ENCODE data around the gene TMEM125.

The TMEM125 gene

GRCh38 chr1:43269627-43270375 is at the start of gene TMEM125:
TSS of gene TMEM125 (plus strand) at chr1:43269983. CDS start at chr1:43272723, 2,740 bp downstream.
- no peak for DNase-seq

DNA sequence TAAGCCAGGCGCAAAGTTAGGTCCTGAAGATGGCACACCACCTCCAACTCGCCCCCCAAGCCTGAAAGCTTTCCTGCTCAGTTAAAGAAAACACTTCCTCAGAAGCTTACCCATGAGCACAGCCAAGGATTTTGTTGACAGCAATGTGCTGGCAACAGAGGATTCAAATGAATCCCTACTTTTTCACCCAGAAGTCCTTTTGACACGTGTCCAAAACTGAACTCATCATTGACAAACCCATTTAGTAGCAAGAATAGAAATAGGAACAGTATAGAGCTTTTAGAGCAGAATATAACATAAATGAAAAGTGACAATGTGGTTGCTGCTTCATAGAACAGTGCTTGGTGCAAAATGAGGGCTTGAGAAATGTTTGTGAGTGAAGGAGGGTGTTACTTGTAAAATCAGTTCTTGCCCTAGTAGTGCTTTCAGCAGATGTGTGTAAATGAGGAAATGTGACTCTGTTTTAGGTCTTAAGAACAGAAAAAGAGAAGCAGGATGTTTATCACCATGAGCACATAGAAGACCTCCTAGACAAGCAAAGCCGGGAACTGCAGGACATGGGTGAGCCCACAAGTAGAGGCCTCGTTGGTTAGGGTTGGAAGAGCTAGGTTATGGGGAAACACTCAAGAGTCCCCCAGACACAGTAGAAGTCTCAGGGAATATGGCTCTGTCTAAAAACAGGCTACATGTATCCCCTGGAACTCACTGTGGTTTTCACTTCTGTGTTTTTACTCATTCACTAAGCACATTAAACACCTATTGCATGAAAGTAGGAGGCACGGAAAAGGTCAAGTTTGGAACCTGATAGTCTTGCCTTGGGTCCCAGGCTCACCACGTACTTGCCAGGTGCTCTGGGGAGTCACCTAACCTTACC is 48.6 kb upstream of the TMEM125 start:
- peak; percentile 25 for DNase-seq

DNA sequence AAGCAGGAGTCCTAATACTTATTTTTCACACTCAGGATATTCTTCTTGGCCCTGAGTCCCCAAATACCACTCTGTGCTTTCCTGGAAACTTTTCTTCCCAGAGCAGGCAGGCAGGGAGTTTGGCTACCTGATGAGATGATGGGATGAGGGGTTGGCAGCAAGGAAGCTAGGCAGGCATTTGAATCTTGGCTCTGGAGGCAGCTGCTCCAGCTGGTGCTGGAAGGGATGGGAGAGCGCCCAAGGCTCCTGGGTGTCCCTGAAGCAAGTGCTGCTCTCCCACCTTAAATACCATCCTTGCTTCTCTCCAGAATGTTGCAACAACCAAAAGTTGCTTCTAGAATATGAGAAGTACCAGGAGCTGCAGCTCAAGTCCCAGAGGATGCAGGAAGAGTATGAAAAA is 48.0 kb upstream of the TMEM125 start:
- DNase-seq, result no peak

- no peak for DNase-seq
Observed at GRCh38 chr1:43222879-43223278, 46.9 kb upstream of the TMEM125 start.

DNA sequence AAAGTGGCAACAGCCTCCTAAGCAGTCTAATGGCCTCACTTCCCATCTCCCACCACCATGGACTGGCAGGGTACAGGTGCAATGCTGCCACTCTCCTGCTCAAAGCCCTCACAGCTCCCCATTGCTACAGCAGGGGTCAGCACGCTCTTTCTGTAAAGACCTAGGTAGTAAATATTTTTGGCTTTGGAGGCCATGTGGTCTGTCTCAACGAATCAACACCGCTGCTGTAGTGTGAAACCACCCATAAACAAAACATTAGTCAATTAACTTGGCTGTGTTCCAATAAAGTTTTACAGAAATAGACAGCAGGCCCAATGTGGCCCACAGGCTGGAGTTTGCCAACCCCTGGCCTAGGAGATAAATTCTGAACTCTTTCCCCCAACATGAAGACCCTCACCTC is 44.6 kb upstream of the TMEM125 start:
- DNase-seq, result peak; percentile 15

GRCh38 chr1:43227143-43227764 is 42.5 kb upstream of the TMEM125 start:
- DNase-seq, result peak; percentile 88

- DNase-seq, result no peak
Observed at GRCh38 chr1:43229826-43230780, 39.7 kb upstream of the TMEM125 start.

DNA sequence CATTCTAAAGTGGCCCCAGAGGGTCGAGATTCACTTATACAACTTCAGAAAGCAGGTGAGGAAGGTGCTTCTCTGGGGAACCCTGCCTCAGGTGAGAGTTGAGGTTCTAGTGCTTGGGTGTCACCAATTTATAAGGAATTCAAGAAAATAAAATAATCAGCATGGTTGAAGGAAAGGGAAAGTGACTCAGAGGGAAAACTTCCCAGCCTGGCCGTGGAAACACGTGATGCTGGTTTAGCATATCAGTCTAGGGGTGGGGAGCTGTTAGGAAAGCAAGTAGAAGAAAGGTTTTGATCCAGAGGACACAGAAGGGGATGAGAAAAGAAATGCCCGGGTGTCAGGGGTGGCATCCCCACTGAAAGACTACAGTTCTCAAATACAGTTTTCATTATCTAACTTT is 37.7 kb upstream of the TMEM125 start:
- no peak for DNase-seq

- DNase-seq, result no peak
Observed at GRCh38 chr1:43232482-43232881, 37.3 kb upstream of the TMEM125 start.

- no peak for DNase-seq
Observed at GRCh38 chr1:43233631-43234030, 36.2 kb upstream of the TMEM125 start.

DNA sequence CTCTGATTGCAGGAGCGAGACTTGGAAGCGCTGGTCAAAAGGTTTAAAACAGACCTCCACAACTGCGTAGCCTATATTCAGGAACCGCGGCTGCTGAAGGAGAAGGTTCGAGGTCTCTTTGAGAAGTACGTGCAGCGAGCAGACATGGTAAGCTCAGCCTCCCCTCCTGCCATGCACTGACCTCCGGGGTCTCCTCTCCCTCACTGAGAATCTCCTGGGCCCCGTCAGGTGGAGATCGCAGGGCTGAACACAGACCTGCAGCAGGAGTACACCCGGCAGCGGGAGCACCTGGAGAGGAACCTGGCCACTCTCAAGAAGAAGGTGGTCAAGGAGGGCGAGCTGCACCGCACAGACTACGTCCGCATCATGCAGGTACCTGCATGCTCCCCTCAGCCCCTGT is 35.5 kb upstream of the TMEM125 start:
- no peak for DNase-seq

- DNase-seq, result peak; percentile 17
Observed at GRCh38 chr1:43235040-43235439, 34.7 kb upstream of the TMEM125 start.

- no peak for DNase-seq
Observed at GRCh38 chr1:43235451-43236121, 34.2 kb upstream of the TMEM125 start.

GRCh38 chr1:43237121-43237520 is 32.7 kb upstream of the TMEM125 start:
- DNase-seq, result no peak

- DNase-seq, result peak; percentile 80
Observed at GRCh38 chr1:43238085-43238484, 31.7 kb upstream of the TMEM125 start.

- DNase-seq, result no peak
Observed at GRCh38 chr1:43238991-43239469, 30.8 kb upstream of the TMEM125 start.

DNA sequence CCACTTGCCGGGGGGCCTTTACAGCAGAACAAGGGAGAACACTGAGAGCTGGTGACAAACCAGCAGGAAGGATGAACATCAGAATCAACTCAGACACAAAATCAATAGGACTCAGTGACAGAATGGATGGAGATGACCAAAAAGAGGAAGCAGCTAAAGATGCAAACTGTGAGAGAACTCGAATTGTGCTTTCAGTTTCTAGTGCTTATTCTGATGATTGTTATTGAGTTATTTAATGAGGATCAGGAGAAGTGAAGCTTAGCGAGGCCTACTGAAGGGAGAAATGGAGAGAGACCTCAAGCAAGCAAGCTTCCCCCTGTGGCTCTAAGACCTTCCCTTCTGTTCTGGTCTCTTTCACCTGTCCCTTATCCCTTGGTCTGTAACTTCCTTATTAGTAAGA is 30.3 kb upstream of the TMEM125 start:
- DNase-seq, result peak; percentile 63

DNA sequence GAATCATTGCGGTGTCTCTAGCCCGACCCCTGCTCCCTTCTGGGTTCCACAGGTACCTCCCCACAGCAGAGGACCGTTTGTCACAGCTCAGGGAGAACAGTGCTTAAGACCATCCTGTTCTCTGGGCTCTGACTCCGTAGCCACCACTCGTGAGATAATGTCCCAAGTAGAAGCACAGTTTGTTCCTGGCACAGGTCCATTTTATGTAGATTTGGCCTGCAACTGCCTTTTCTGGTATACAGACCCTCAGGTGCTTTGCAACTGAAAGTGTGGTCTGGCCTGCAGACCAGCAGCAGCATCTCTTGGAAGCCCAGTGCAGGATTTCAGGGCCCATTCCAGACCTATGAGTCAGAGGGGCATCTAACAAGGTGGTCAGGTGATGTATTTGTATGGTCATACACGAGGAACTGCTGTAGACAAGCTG is 28.4 kb upstream of the TMEM125 start:
- DNase-seq, result no peak

GRCh38 chr1:43243299-43243698 is 26.5 kb upstream of the TMEM125 start:
- no peak for DNase-seq

- DNase-seq, result no peak
Observed at GRCh38 chr1:43246466-43247213, 23.1 kb upstream of the TMEM125 start.

Data from OCI-M1 (cell line).